ENCODE results near the gene RXFP1.

GRCh38 chr4:158681629-158682028 lies 159.9 kb downstream of the RXFP1 start:
- TF ChIP-seq, protein P1, sequence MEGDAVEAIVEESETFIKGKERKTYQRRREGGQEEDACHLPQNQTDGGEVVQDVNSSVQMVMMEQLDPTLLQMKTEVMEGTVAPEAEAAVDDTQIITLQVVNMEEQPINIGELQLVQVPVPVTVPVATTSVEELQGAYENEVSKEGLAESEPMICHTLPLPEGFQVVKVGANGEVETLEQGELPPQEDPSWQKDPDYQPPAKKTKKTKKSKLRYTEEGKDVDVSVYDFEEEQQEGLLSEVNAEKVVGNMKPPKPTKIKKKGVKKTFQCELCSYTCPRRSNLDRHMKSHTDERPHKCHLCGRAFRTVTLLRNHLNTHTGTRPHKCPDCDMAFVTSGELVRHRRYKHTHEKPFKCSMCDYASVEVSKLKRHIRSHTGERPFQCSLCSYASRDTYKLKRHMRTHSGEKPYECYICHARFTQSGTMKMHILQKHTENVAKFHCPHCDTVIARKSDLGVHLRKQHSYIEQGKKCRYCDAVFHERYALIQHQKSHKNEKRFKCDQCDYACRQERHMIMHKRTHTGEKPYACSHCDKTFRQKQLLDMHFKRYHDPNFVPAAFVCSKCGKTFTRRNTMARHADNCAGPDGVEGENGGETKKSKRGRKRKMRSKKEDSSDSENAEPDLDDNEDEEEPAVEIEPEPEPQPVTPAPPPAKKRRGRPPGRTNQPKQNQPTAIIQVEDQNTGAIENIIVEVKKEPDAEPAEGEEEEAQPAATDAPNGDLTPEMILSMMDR (conservative IDR thresholded peaks at IDR 0.05): no peak
- no peak for TF ChIP-seq ZFX (IDR thresholded peaks at IDR 0.05)

Measured in C4-2B (cell line).